HG03342 (cell line): ENCODE measurements around the gene ZC3H12D.
"Not testable (repeated sequence)": the region's sequence is repeated elsewhere in the genome, so short reads cannot be mapped to it uniquely, and the experiment has no call there.

Experiments used
- ATAC-seq: cut with Tn5 transposase; IDR thresholded peaks from one replicate; pipeline ENCODE4 v1.9.1; 2021; ENCODE audit warnings: mild to moderate bottlenecking, moderate library complexity; ENCODE audit not compliant: unreplicated experiment

The ZC3H12D gene

DNA sequence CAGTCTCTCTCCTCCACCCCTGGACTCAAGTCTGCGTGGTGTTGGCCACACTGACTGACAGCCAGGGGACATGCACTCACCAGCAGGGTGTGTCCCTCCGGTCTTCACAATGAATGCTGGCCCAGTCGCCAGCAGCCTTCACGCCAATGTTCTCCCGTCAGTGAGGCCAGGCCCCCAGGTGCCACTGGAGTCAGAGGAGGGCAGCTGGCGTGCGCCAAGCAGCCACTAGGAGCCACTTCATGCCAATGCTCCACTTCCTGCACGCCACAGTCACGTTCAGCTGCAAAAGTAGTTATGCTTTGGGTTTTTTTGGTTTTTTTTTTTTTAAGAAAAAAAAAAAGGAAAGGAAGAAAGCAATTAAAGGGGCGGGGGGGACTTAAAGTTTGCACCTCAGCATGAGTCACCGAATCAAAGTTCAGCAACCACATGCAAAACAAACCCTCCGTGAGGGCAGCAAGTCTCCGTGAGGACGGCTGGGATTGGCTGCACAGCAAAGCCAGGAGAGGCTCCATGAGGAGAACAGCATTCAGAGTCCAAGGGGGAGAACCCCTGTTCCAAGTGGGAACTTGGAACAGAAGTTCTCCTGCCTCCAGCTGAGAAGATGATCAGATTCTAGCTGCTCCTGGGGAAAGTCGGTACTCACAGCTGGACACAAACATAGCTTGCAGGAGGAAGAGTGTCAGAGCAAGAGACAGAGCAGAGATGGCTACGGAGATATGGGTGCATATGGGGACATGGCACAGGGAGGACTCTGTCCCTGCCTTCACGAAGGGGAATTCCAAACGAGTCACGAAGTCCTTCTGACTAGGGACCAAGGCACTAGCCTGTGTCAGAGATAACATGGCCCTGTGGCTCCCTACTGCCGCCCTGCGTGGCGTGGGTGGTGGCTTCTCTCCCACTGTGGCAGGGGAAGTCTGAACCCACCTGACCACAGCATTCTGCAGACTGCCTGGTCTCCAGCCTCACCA, at the start of gene ZC3H12D:
Gene ZC3H12D, minus strand, starts transcription at position 282 of the 968 bp plus-strand sequence. CDS start 10,471 bp downstream, outside the sequence.
- peak; percentile 35 for ATAC-seq

- no peak for ATAC-seq
Measured at GRCh38 chr6:149529650-149530049, 44.8 kb upstream of the ZC3H12D start.

- no peak for ATAC-seq
Measured at GRCh38 chr6:149515494-149515893, 30.7 kb upstream of the ZC3H12D start.

DNA sequence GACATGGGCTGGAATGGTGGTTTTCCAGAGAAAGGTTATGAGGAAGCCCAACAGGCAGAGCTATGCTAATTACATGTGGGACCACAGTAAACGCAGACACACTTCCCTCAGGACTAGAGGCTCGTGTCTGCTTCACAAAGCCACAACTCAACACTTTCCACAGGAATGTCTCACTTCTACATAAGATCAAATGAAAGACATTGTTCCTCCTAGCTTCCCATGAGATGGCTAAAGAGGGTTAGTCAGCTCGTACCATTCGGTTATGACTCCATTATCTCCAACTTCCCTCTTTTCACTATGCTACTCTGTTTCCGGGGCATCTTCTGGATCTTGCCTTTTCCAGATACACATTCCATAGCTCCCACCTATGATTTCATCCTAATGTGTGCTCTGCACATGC, 29.1 kb upstream of the ZC3H12D start:
- no peak for ATAC-seq

DNA sequence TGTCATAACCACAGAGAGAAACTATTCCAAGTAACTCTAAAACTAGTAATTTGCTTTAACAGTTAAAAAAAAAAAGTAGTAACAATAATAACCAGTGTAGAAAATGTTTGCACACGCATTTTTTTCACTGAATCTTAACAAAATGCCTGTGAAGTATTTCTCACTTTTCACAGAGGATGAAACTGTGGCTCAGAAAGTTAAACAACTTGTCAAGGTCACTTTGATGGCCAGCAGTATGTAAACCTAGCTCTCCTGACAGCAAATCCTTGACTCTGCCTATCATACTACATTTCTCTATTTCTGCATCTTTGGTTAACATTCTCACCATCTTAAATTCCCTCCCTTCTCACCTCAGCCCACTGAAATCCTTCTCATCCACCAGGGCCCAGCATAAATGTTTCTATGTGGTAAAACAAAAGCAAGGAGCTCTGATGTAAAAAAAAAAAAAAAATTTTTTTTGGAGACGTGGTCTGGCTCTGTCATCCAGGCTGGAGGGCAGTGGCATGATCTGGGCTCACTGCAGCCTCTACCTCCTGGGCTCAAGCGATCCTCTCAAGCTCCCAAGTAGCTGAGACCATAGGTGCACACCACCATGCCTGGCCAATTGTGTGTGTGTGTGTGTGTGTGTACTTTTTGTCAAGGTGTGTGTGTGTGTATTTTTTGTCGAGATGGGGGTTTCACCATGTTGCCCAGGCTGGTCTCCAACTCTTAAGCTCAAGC, 26.1 kb upstream of the ZC3H12D start:
- ATAC-seq, result no peak

DNA sequence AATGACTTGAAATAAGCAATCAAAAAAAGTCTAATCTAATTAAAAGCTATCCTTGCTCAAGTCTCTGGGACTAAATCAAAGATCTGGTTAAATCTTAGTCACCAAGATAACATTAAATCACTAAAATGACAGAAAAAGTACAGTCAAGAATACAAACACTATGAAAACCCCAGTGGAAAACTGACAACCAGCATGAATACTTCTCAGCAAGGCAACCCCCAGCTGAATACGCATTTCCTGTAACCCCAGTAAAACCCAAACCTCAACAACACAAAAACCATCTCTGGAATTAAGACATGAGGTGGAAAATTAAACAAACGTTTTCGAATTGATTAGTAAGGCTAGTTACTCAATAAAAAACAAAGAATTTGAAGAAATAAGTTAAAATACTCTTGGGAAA, 23.7 kb upstream of the ZC3H12D start:
- no peak for ATAC-seq

DNA sequence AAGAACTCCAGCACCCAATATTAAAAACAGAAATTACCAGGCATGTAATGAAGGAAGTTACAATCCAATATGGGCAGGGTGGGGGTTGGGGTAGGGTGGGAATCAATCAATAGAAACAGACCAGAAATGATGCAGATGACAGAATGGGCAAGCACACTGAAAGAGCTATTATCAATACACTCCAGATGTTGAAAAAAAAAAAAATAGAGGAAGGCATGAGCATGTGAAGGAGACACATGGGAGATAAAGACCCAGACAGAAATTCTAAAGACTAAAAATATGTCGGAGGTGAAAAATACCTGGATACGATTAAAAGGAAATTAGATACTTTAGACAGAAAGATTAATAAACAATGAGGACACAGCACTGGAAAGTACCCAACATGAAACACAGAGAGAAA, 19.1 kb upstream of the ZC3H12D start:
- ATAC-seq, result no peak

DNA sequence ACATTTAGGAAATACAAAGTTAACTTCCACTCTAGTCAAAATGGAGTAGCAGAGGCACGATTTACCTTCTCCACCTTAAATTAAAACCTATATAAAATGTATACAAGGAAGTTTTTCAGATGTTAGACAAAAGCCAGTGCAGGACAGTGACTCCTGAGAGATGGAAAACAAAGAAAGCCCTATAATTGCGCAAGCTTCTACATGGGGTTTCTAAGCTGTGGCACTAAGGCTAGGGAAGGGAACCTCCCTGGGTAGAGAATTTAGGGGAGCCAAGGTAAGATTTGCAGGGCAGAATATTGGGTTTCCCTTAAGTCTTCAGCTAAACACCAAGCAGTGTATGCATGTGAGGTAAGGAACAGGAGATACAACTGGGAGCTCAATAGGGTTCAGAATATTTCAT, 18.5 kb upstream of the ZC3H12D start:
- ATAC-seq, result no peak

GRCh38 chr6:149501768-149502167, 17.0 kb upstream of the ZC3H12D start:
- no peak for ATAC-seq

DNA sequence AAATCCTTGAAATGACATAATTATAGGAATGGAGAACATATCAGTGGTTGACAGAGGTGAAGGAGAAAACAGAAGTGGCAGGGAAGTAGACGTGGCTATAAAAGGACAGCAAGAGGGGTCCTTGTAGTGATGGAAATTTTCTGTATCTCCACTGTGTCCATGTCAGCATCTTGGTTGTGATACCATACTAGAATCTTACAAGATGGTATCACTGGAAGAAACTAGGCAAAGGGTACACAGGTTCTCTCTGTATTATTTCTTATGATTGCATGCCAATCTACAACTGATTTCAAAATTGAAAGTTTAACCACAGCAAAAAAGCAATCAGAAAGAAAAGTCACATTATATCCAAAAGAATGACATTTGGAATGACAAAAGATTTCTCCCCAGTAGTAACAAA, 16.4 kb upstream of the ZC3H12D start:
- ATAC-seq, result no peak

DNA sequence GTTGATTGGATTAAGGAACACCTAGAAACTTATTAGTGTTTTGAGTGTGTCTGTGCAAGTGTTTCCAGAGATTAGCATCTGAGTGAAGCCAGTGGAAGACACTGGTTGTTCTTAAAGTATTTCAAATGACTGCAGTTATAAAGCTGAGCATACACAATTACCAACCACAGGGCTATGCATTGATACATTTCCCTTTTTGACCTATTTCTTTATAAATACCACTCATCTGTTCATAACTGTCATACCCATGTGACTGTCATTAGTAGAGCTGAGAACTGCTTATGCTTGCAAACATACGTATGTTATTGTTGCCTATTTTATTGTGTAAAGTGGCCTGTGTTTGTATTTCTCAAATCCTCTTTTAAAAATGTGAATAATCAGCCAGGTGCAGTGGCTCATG, 15.3 kb upstream of the ZC3H12D start:
- no peak for ATAC-seq

GRCh38 chr6:149499066-149499465, 14.3 kb upstream of the ZC3H12D start:
- no peak for ATAC-seq

DNA sequence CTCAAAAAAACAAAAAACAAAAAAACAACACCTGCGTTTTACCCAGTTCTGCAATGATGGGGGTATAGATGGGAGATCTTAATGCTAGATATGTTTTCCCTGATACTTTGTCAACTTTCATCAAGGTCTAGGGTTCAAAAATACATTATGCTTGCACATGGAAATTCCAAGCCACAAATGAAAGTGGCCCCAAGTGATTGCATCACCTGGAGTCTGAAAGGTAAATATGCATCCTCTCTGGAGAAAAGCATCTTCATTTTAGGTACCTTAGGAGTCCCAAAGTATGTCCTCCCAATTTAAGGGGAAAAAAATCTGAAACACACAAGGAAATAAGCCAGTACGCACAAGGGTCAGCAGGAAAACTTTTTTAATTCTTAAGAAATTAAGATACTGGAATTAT, 12.6 kb upstream of the ZC3H12D start:
- no peak for ATAC-seq

GRCh38 chr6:149496597-149496996, 11.8 kb upstream of the ZC3H12D start:
- not testable (repeated sequence) for ATAC-seq

DNA sequence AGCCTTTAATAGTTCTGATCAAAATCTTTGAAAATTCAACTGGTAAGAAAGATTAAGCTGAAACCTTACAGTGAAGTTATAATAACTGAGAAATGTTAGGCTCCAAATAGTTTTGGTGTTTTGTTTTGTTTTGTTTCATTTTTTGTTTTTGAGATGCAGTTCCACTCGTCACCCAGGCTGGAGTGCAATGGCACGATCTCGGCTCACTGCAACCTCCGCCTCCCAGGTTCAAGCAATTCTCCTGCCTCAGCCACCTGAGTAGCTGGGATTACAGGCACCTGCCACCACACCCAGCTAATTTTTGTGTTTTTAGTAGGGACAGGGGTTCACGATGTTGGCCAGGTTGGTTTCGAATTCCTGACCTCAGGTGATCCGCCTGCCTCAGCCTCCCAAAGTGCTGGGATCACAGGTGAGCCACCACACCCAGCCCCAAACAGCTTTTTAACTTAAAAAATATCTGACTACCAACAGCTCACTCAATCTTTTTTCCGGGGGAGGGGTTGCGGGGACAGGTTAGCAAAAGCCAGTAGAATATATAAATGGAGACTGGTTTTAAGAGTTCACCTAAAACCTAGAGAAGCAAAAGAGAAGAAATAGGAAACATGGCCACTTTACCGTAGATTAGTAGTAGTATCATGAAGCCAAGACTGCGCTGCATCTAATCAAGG, 10.7 kb upstream of the ZC3H12D start:
- peak; percentile 6 for ATAC-seq

GRCh38 chr6:149494810-149495209, 10.0 kb upstream of the ZC3H12D start:
- ATAC-seq, result peak; percentile 79

DNA sequence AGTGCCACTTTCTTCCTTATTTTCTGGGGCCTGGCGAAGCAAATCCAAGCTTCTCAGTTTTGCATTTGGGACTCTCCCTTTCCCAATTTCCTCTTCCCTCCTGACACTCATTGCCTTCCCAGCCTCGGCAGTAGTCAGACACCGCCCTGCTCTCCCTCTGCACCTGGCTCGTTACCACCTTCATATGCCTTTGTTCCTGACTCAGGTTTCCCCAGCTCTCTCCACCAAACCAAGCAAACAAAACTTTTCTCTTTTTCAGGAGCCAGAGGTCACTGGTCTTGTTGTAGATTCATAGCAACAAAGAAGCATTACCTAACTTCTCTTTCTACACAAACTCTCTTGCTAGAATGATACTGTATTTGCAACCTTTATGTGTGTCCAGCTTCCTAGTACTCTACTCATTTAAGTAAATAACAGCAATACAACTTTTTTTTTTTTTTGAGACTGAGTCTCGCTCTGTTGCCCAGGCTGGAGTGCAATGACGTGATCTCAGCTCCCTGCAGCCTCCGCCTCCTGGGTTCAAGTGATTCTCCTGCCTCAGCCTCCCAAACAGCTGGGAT, 9.0 kb upstream of the ZC3H12D start:
- no peak for ATAC-seq

- no peak for ATAC-seq
Measured at GRCh38 chr6:149492798-149493343, 8.1 kb upstream of the ZC3H12D start.

DNA sequence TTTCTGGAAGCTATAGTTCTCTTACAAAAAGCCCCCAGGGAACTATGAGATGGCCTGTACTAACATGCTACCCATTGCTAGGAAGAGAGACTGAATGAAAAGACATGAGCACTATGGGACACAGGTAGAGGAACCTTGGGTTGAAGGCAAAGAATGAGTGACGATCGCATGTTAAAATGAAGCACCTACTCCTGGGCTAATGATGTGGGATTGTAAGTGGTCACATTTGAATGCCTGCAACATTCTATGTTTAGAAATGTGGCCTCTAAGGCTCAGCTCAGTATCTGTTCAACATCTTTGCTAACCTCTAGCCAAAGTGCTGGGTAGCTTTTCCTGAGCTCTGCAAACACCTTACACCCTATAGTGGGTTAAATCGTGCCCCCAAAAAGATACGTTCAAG, 5.2 kb upstream of the ZC3H12D start:
- ATAC-seq, result no peak

DNA sequence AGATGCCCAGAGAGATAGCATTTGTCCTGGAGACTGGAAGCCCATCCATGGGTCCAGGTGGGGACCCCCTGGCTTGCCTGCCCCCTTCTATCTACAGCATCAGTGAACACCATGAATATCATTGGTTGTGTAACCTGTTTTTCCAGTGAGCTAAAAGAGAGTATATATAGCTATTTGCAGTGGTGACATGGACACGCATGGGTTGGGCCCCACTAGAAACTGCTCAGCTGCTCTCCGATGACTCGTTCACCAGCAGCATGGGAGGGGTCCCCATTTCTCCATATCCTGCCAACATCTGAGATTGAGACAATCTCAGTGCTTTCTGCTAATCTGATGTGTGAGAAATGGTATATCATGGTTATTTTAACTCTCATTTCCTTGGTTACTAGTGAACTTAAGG, 4.0 kb upstream of the ZC3H12D start:
- no peak for ATAC-seq

DNA sequence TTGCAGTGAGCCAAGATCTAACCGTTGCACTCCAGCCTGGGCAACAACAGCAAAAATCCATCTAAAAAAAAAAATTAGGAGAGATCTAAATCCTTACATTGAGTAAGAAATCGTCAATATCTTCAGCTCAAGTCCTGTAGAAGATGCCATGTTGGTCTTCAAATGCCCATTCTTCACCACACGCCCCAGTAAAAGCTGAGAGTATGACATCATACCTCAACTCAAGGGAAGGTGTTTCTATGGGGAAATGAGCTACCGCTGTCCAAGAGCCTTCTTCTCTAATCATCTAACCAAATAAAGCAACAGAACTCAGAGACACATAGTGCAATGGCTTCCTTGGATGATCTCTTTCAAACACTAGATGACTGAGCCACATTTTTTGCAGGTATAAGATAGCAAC, 2.5 kb upstream of the ZC3H12D start:
- ATAC-seq, result no peak
